ENCODE data around the gene CACNA1C. TPM values are rescaled to one million over a fixed set of nuclear protein-coding genes. Genes with fewer than 3 reads are reported as not detected.

Gene CACNA1C
- total RNA-seq, 1 experiment from 2014 or later = 3.7 TPM

DNA sequence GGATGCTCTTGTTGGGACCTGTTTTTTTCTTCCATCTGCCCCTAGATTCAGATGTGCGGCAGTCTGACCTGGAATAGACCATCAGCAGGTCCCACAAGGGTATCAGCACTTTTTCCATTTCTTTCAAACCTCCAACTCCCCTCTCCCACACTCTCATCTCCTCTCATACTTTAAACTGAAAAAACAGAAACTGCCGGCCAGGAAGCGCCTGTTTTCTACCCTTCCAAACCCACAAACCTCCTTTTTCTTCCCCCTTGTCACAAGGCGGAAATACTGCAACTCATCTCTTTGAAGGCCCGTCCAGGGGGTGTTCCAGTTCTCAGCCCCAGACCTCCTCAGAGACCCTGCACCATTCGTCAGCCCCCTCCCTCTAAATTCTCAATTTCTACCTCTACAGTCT, 679.5 kb downstream of the CACNA1C start:
- ChIA-PET POLR2A (ENCODE audit: low non-redundant PET) (no interaction called here), CTCF (no interaction called here)
- Histone ChIP-seq H3K4me1 (ENCODE audit: insufficient read depth, low read length, poor library complexity, severe bottlenecking) (no peaks in the 10 kb centered on the region), H3K27ac (ENCODE audit: low read depth, low read length, poor library complexity, severe bottlenecking) (no peak overlapping the region), H3K9me3 (ENCODE audit: low read depth, low read length, poor library complexity, severe bottlenecking) (no peaks in the 10 kb centered on the region), H3K36me3 (ENCODE audit: insufficient read depth, low read length, poor library complexity, severe bottlenecking) (no peaks in the 10 kb centered on the region), H3K4me3 (ENCODE audit: low read depth, low read length, poor library complexity, severe bottlenecking) (no peak overlapping the region), H3K27me3 (replicated peaks; ENCODE audit: insufficient read depth, low read depth, low read length, poor library complexity) (peaks cover 86% of the 10 kb centered on the region)
- BruUV-seq (replicated peaks) = no TSS peak
- TF ChIP-seq, protein P1, sequence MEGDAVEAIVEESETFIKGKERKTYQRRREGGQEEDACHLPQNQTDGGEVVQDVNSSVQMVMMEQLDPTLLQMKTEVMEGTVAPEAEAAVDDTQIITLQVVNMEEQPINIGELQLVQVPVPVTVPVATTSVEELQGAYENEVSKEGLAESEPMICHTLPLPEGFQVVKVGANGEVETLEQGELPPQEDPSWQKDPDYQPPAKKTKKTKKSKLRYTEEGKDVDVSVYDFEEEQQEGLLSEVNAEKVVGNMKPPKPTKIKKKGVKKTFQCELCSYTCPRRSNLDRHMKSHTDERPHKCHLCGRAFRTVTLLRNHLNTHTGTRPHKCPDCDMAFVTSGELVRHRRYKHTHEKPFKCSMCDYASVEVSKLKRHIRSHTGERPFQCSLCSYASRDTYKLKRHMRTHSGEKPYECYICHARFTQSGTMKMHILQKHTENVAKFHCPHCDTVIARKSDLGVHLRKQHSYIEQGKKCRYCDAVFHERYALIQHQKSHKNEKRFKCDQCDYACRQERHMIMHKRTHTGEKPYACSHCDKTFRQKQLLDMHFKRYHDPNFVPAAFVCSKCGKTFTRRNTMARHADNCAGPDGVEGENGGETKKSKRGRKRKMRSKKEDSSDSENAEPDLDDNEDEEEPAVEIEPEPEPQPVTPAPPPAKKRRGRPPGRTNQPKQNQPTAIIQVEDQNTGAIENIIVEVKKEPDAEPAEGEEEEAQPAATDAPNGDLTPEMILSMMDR (conservative IDR thresholded peaks at IDR 0.05; ENCODE audit: low read depth, low read length) = no peak
- TF ChIP-seq EZH2 (IDR thresholded peaks at IDR 0.05; ENCODE audit: borderline replicate concordance, low read depth, low read length, poor library complexity, severe bottlenecking) = no peak
- intact Hi-C loops (cut with micrococcal nuclease; ENCODE audit: unreplicated experiment) = no loop called here
- DNase-seq (ENCODE audit: low spot score) = no peak

DNA sequence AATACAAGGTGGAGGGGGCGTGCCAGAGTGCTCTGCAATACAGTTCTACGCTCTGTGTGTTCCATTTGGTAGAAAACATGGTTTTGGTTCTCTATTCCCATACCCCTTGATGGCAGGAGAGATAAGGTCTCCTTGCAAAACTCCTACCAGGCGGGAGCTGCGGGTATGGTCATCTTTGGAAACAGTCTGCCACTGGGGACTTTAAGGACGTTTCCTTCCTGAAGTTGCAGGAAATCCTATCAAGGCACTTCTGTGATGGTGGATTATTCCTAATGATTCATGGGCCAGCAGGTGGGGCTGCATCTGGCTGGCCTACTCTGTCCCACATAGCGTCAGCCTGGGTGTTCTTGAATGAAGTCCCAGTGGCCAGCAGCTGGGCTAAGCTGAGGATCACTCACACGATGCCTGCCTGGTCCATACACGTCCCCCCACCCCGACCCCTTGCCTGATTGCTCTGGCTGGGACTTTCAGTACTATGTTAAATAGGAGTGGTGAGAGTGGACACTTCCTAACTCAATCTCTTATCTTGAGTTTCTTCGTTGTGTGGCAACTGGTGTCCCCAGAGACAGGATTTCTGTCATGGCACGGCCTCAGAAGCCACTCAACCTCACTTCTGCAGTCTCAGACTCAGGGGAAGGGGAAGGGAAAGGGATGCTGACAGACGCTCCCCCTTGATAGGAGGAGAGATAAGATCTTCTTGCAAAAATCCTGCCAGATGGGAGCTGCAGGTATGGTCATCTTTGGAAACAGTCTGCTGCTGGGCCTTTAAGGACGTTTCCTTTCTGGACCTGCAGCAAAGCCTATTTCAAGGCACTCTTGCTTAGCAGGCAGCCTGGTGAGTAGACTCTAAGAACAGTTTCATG, 680.9 kb downstream of the CACNA1C start:
- CTCF ChIA-PET = no interaction called here
- no TSS peak for BruUV-seq (replicated peaks)
- POLR2A ChIA-PET (ENCODE audit: low non-redundant PET) = no interaction called here
- H3K36me3 ChIP-seq (ENCODE audit: insufficient read depth, low read length, poor library complexity, severe bottlenecking) = no peaks in the 10 kb centered on the region
- peaks cover 81% of the 10 kb centered on the region for H3K27me3 ChIP-seq (replicated peaks; ENCODE audit: insufficient read depth, low read depth, low read length, poor library complexity)
- TF ChIP-seq EZH2 (IDR thresholded peaks at IDR 0.05; ENCODE audit: borderline replicate concordance, low read depth, low read length, poor library complexity, severe bottlenecking) = no peak
- TF ChIP-seq, protein P1 (conservative IDR thresholded peaks at IDR 0.05; ENCODE audit: low read depth, low read length) = 0 out of 2 replicates have a peak, but pooled peaks have one; percentile 18
- H3K27ac ChIP-seq (ENCODE audit: low read depth, low read length, poor library complexity, severe bottlenecking) = no peak overlapping the region
- DNase-seq (ENCODE audit: low spot score) = no peak
- no peaks in the 10 kb centered on the region for H3K4me1 ChIP-seq (ENCODE audit: insufficient read depth, low read length, poor library complexity, severe bottlenecking)
- intact Hi-C loops (cut with micrococcal nuclease; ENCODE audit: unreplicated experiment) = no loop called here
- H3K4me3 ChIP-seq (ENCODE audit: low read depth, low read length, poor library complexity, severe bottlenecking) = no peak overlapping the region
- H3K9me3 ChIP-seq (ENCODE audit: low read depth, low read length, poor library complexity, severe bottlenecking) = no peaks in the 10 kb centered on the region

DNA sequence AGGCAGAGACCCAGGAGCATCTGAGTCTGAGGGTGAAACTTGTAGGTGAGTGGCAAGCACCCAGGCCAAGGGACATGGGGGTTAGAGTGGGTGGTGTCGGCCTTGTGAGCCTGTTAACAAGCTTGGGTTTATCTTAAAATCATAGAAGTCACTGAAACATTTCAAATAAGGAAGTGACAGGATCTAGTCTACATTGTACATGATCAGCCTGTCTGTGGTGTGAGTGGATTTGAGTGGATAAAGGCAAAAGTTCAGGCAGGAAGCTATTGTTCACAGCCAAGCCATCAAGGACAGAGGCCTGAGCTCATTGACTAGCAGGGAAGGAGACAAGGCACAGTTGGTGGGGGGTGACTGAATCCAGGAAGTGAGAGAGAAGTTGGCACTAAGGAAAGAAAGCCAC, 682.6 kb downstream of the CACNA1C start:
- H3K27ac ChIP-seq (ENCODE audit: low read depth, low read length, poor library complexity, severe bottlenecking) = no peak overlapping the region
- no peaks in the 10 kb centered on the region for H3K4me1 ChIP-seq (ENCODE audit: insufficient read depth, low read length, poor library complexity, severe bottlenecking)
- DNase-seq (ENCODE audit: low spot score) = no peak
- no peaks in the 10 kb centered on the region for H3K9me3 ChIP-seq (ENCODE audit: low read depth, low read length, poor library complexity, severe bottlenecking)
- BruUV-seq (replicated peaks) = no TSS peak
- ChIA-PET CTCF (no interaction called here), POLR2A (ENCODE audit: low non-redundant PET) (no interaction called here)
- H3K36me3 ChIP-seq (ENCODE audit: insufficient read depth, low read length, poor library complexity, severe bottlenecking) = no peaks in the 10 kb centered on the region
- TF ChIP-seq EZH2 (IDR thresholded peaks at IDR 0.05; ENCODE audit: borderline replicate concordance, low read depth, low read length, poor library complexity, severe bottlenecking) = no peak
- TF ChIP-seq, protein P1 (conservative IDR thresholded peaks at IDR 0.05; ENCODE audit: low read depth, low read length) = no peak
- intact Hi-C loops (cut with micrococcal nuclease; ENCODE audit: unreplicated experiment) = loop anchor here (5.0 kb wide), 1 partner anchor 47 kb away; no protein-coding TSS in a partner anchor
- no peak overlapping the region for H3K4me3 ChIP-seq (ENCODE audit: low read depth, low read length, poor library complexity, severe bottlenecking)
- peaks cover 67% of the 10 kb centered on the region for H3K27me3 ChIP-seq (replicated peaks; ENCODE audit: insufficient read depth, low read depth, low read length, poor library complexity)

All from A673 (cell line).